Cerebellar cortex (tissue), 1 donor: Measurements from ENCODE around the gene JHY.

ENCODE experiments used
- DNase-seq: peaks from one replicate; pipeline ENCODE4 v3.0.0-alpha.2; 2015; ENCODE audit warnings: low spot score

JHY gene

DNA sequence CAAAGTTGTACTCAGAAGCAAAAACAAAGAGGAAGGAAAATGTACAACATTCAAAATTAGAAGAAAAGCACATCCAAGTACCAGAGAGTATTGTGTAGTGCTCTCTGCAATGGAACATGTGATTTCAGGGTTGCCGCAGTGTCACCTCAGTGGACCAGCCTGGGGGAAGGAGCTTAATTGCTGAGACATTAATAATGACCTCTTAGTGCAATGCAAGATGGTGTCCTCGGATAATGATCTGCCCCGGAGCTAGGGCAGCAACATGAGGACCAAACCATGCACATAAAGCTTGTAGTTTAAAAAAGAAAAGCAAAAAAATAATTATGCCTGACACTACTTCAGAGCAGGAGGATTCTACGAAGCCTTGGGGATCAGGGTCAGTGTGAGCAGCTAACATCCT is 11.3 kb upstream of the JHY start:
- no peak for DNase-seq

DNA sequence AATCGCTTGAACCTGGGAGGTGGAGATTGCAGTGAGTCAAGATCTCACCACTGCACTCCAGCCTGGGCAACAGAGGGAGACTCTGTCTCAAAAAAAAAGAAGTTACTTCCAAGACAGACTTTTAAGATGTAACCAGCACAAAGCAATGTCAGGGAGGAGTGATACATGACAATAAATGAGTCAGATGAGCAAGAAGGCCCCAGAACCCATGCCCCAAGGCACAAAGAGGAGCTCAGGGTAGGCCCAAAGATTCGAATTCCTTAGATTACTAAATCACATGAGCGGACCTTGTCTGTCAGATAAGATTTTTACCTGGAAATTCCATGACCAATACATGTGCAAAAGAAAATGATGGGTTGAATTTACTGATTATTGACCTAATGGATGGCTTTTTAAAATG is 10.5 kb upstream of the JHY start:
- no peak for DNase-seq

- DNase-seq = no peak
Measured at GRCh38 chr11:122874991-122875390, 7.6 kb upstream of the JHY start.

- no peak for DNase-seq
Measured at GRCh38 chr11:122877732-122878131, 4.8 kb upstream of the JHY start.

DNA sequence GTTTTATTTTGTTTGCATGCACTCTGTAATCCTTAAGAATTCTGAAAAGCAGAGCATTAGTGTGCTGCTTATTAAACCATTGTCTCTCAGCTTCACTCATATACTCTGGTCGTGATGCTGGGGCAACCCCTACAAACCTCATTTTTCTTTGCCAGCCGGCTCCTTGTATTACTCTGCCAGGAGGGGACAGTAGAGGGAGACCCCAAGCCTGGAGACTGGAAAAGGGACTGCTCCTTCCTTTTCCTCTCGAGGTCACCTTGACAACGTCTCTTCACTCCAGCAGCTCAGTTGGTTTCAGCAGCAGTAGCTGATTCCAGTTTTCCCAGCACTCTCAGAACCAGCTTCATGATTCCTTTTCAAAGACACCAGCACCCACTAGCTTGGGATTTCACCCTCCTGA is 2.8 kb upstream of the JHY start:
- DNase-seq = no peak

DNA sequence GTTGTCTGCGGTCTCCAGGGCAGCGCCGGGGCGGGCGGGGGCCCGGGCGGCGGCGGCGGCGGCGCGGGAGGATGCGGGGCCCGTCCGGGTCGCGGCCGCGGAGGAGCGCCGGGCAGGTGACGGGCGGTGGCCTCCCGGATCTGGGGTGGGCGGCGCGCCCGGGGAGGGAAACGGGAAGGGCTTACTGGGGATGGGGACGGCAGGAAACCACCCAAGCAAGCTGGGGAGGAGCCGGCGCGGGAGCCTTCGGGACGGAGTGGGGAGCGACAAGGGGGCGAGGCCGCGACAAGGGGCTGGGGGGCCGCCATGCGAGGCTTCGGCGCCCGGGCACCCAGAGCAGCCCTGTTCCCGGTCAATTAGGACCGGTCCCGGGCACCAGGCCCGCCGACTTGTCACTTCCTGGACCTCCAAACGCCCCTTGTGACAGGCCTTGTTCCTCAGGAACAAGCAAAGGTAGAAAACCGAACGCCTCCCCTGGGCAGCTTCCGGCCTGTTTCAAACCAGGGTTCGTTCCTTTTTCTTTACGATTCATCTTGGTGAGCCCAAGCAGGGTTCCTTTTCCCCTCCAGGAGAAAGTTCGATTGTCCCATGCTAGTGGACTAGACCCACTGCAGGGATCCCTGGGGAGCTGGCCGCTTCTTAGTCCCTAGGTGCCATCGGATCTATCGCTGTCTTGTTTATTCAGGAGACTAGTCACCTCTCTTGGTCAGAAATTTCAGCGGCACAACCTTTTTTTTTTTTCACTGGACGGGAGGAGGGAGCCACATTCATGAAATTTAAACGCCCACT is 492 bp downstream of the JHY start:
- peak; percentile 55 for DNase-seq

DNA sequence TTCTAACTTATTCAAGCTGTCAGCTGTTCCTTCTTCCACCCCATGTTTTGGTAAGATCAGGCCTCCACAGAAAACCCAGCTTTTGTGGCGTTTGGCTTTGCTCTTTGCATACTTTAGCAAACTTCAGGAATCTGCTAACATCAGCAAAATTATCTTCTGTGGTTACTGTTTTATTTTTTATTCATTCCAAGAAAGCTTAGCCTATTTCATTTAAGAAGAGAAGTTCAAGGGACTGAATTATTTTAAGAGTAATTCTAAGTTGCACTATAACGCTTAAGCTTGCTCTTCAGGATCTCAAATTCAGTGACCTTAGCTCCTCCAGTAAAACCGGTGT is 1.1 kb downstream of the JHY start:
- no peak for DNase-seq

DNA sequence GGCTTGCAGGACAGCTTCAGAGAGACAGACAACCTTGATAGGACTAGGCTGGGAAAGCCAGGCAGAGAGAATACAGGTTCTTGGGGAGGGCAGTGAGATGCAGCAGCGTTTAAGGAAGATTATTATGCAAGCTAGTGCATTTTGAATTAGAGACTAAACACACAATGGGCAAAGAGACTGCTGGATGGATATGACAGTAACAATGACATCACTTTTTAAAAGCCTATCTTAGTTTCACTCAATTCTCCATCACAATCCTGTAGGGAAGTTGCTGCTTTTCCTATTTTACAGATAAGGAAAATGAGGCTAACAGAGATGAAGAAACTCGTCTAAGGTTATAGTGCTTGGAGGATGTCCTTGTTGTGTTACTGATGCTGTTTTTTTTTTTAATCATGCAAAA is 5.6 kb downstream of the JHY start:
- DNase-seq = no peak

DNA sequence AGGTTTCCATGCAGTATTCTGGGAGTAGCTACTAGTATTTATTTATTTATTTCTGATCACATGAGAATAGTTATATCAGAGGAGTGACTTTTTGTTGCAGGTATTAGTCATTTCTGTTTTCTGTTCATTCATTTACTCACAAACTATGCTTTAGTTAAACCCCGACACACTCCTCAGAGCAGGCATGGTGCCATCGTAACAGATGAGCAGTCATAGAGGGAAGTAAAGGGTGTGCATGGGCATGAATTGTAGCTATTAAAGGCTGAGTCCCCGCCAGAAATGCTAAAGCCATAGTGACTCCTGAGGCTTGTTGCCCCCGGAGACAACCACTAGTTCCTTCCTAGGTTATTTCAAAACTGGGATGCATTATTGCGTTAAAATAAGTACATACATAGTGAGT is 10.6 kb downstream of the JHY start:
- DNase-seq = peak; percentile 46

- no peak for DNase-seq
Measured at GRCh38 chr11:122895563-122895962, 13.0 kb downstream of the JHY start.

- DNase-seq = no peak
Measured at GRCh38 chr11:122897606-122898210, 15.1 kb downstream of the JHY start.

GRCh38 chr11:122898799-122899198 is 16.2 kb downstream of the JHY start:
- DNase-seq = no peak

DNA sequence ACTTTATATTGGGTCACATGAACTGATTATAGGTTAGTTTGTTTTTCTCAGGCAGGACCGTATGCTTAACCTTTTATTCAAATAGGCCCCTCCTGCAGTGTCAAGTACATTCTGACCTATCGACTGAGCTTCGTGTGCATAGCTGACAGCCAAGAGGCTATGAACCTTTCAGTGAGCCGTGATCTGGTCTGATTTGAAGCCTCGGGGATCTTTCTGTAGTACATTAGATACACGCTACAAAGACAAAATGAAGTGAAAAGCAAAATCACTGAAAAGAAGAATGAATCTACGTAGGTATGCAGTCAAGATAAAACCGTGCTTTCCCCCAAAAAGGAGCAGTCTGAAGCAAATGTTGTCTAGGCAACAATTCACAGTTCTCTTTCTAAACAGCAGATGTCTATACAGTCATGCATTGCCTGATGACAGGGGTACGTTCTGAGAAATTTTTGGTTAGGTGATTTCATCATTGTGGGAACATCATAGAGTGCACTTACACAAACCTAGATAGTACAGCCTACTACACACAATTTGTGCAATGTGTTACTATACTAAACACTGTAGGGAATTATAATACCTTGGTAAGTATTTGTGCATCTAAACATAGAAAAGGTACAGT is 18.1 kb downstream of the JHY start:
- no peak for DNase-seq

DNA sequence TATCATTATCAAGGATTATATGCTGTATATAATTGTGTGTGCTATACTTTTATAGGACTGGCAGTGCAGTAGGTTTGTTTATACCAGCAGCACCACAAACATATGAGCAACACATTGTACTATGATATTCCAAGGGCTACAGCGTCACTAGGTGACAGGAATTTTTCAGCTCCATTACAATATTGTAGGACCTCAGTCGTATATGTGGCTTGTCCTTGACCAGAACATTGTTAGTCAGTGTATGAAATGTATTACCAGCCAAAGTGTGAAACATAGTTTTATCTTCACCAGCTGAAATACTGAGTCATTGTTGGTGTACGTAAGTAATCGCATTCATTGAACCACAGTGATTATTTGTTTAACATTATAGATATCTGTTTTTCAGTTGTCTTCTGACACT is 20.4 kb downstream of the JHY start:
- DNase-seq = no peak

DNA sequence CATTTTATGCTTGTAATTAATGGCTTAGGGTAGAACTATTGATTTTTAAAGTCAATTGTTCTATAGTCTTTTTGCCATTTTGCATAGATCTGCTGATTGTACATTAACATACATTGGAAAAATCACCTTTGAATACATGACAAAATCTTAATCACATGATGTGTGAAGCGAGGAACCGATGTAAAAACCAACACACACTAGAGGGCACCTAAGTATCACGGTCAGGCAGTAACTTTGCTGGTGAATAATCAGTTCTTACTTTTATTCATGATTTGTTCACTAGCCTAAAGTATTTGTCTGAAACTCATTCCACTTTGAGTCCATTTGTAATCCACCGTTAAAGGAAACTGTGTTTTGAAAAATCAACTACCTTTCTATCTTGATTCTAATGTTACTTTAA is 28.2 kb downstream of the JHY start:
- peak; percentile 21 for DNase-seq

DNA sequence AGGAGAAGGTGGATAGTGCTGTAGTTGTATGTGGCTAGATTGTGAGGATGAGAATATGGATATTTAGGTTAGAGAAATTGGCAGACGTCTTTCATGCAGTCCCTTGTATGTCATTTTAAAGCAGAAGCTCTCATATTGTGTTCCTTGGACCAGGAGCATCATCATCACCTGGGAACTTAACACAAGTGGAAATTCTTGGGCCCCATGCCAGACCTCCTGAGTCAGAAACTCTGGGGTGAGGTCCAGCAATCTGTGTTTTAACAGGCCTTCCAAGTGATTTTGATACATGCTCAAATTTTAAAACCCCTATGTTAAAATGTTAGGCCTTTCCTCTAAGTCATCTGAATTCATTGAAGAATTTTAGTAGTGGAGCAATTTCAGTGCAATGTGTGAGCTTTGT is 34.8 kb downstream of the JHY start:
- peak; percentile 47 for DNase-seq

GRCh38 chr11:122918734-122919133 is 36.2 kb downstream of the JHY start:
- no peak for DNase-seq

GRCh38 chr11:122920579-122920978 is 38.0 kb downstream of the JHY start:
- no peak for DNase-seq

- DNase-seq = no peak
Measured at GRCh38 chr11:122922893-122923292, 40.3 kb downstream of the JHY start.

DNA sequence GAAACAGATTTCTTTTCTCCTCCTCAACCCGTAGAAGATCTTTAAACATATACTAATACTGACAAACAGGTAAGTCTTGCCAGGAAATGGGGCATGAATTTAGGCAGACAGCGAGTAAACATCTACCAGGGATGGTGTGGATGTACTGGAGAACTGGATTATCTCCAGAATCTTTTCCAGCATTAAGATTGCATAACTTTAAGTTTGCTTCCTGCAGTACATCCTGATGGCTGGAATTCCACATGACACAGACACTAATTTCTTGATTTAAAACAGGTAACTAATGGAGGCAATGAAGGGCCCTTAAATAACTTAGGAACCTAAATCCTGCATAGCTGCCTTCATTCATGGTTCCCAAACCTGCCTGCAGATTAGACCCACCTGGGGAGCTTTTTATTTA is 40.7 kb downstream of the JHY start:
- DNase-seq = no peak

- no peak for DNase-seq
Measured at GRCh38 chr11:122931510-122931909, 49.0 kb downstream of the JHY start.

- no peak for DNase-seq
Measured at GRCh38 chr11:122933416-122933815, 50.9 kb downstream of the JHY start.

GRCh38 chr11:122937983-122938382 is 55.4 kb downstream of the JHY start:
- DNase-seq = no peak

- no peak for DNase-seq
Measured at GRCh38 chr11:122938557-122938956, 56.0 kb downstream of the JHY start.
